ENCODE data around the gene MAML1.

Gene MAML1

DNA sequence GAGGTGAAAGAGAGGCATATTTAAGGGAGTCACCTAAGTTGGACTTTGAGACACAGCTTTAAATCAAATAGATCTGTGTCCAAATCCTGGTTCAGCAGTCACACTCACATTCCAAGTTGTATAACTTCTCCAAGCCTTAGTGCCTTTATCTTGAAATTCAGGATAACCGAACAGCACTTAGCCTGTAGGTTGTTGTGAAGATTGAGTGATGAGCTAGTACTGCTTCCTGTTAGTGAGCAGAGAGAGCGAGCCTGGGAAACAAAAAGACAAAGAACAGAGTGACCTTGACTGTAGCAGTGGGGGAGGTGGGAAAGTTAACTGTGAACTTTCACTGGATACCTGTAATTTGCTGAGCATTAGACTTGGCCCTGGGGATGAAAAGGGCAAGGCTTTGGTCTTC, 22.4 kb downstream of the MAML1 start:
- no peaks in the 10 kb centered on the region for H3K9me3 Mint-ChIP-seq (ENCODE audit: low read depth)
- peaks cover 3% of the 10 kb centered on the region for H3K36me3 Mint-ChIP-seq
- H3K4me3 Mint-ChIP-seq, result peak overlapping the region; percentile 21
- peak overlapping the region; percentile 67 for H3K27ac Mint-ChIP-seq
- H3K27me3 Mint-ChIP-seq, result no peaks in the 10 kb centered on the region
- H3K4me1 Mint-ChIP-seq (ENCODE audit: low read depth), result peaks cover 43% of the 10 kb centered on the region

DNA sequence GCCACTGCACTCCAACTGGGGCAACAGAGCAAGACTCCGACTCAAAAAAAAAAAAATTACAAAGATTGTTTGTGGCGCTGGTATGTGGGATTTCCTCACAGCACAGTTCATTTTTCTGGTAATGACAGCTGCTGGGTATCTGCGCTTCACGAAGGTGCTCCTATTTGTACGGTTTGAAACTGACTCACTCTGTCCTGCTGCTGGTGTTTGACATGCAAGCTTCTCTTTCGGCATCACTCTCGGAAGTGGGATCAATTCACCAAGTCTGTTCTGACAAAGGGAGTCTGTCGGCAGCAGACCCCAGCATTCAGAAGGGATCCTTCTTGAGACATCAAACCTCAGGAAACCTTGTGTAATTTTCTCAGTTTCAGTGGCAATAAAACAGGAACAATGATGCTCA, 26.3 kb downstream of the MAML1 start:
- Mint-ChIP-seq H3K27me3 (no peaks in the 10 kb centered on the region), H3K4me3 (no peak overlapping the region), H3K9me3 (ENCODE audit: low read depth) (no peaks in the 10 kb centered on the region), H3K27ac (peak overlapping the region; percentile 82), H3K36me3 (no peaks in the 10 kb centered on the region), H3K4me1 (ENCODE audit: low read depth) (peaks cover 63% of the 10 kb centered on the region)

DNA sequence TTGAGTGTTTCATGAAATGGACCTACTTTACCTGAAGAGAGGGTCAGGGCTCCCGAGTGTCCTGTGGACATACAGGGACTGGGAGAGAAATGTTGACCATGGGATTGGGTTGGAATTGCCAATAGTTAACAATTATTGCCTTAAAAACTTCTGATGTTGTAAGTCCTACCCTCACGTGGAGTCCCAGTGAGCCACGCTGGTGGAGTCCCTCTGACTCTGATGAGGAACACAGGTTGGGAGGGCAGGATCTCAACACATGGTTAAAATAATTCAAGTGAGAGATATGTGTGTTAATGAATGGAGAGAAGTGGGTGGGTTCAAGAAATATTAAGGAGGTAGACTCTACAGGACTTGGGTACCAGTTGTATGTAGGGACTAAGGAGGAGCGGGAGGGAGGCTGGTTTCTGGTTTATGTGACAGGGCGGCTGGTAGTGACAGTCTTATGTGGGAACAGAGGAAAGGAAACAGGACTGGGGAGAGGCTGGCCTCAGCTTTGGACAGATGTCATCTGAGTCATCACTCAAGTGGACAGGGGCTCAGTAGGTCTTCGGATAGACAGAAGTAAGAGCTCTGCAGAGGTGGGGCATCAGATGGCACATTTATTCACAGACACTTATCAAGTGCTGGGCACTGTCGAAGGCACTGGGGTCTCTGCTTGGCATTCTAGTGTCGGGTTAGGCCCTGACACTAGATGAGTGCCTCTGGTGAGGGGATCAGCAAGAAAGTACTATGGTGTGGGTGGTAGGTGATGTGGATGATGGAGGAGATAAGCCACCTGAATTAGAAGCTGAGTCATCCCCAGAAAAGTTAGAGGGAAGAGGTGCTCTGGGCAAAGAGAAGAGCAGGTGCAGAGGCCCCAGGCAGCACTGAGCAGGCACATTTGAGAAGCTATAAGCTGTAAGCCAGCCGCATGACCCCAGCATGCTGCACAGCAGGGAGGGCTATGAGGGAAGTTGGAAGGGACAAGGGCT, 27.2 kb downstream of the MAML1 start:
- H3K27me3 Mint-ChIP-seq, result no peaks in the 10 kb centered on the region
- H3K27ac Mint-ChIP-seq, result peak overlapping the region; percentile 82
- H3K4me3 Mint-ChIP-seq, result peak overlapping the region; percentile 40
- peaks cover 55% of the 10 kb centered on the region for H3K4me1 Mint-ChIP-seq (ENCODE audit: low read depth)
- H3K36me3 Mint-ChIP-seq, result no peaks in the 10 kb centered on the region
- H3K9me3 Mint-ChIP-seq (ENCODE audit: low read depth), result no peaks in the 10 kb centered on the region

DNA sequence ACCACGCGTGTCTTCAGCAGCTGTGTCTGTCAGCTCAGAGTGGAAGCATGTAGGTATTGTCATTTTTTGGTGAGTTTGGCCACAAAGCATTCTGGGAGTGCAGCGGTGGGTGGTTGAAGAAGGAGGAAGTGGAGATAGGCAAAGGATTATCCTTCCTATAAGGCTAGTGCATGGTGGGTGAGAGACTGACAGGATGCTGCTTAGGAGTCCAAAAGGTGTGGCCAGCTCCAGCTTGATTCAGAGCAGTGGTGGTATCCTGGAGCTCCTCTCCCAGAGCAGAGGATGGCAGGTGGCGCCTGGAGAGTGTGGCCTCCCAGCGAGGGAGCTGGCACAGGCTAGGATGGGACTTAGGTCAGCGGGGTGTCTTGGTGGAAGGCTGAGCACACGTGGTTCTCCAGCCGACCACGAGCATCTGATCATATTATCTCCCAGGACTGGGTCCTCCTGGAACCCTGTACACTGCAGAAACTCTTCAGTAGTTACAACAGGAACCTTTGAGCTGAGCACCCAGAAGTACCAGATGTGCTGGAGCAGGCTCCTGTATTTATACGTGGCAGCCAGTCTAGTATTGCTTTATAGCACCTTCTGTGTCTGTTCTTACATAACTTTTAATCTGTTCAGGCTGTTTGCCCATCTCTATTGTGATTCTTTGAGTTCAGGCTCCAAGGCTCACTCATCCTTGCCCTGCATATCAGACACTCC, 29.6 kb downstream of the MAML1 start:
- H3K4me1 Mint-ChIP-seq (ENCODE audit: low read depth), result peaks cover 54% of the 10 kb centered on the region

DNA sequence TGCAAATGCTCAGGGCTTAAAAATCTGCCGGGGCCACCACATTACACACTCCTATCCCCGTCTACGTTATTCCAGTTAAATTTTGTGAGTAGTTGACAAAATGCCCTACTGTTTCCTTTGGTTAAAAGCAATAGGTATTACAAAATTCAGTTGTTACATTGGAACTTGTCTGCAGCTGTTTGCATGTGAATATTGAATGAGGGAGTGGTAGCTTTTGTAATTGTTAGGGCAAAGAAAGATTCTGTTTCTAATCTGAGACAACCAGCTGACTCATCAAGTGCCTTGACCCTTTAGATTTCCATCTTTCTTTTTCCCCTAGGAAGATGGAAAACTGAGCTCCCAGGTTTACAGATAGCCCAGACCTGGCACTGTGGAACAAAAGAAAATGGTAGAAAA, 30.2 kb downstream of the MAML1 start:
- Mint-ChIP-seq H3K9me3 (ENCODE audit: low read depth) (no peaks in the 10 kb centered on the region), H3K4me3 (no peak overlapping the region), H3K4me1 (ENCODE audit: low read depth) (peaks cover 53% of the 10 kb centered on the region), H3K27ac (no peak overlapping the region), H3K27me3 (no peaks in the 10 kb centered on the region), H3K36me3 (no peaks in the 10 kb centered on the region)

More for the DNA sequence above, 29.6 kb downstream of the MAML1 start:
- H3K9me3 Mint-ChIP-seq (ENCODE audit: low read depth), result no peaks in the 10 kb centered on the region
- peak overlapping the region; percentile 76 for H3K27ac Mint-ChIP-seq
- no peaks in the 10 kb centered on the region for H3K27me3 Mint-ChIP-seq
- H3K4me3 Mint-ChIP-seq, result no peak overlapping the region
- H3K36me3 Mint-ChIP-seq, result no peaks in the 10 kb centered on the region

DNA sequence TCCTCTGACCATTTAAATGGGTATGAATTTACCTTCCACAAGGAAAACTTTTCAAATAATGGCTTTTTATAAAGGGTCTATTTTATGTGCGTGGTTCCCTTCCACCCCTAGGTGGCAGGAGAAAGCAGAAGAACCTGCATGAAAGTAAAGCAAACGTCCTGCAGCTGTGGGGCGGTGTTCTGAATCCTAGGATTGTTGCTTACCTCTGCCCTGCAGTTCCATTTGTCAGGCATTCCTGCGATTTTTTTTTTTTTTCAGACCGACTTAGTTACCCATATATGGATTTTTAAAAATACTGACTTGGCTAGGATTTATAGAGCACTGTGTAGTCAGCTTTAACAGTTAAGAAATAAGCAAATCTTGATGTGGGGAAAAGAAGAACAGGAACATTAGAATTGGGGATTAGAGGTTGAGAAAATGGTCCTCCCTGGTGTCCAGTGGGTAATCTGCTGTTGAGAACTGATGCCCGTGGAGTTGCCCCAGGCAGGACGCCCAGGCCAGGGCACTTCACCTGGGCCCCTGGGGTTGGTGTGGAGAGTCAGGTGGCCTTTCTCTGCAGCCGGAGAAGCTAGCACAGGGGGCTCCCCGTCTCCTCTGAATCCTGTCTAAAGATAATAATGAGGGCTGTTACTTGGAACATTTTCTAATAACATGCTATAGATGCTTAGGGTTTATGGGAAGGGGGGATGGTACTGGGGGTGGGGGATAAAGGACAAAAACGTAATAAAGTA, 30.8 kb downstream of the MAML1 start:
- H3K27ac Mint-ChIP-seq, result peak overlapping the region; percentile 54
- no peak overlapping the region for H3K4me3 Mint-ChIP-seq
- no peaks in the 10 kb centered on the region for H3K27me3 Mint-ChIP-seq
- H3K4me1 Mint-ChIP-seq (ENCODE audit: low read depth), result peaks cover 56% of the 10 kb centered on the region
- H3K9me3 Mint-ChIP-seq (ENCODE audit: low read depth), result no peaks in the 10 kb centered on the region
- H3K36me3 Mint-ChIP-seq, result no peaks in the 10 kb centered on the region

DNA sequence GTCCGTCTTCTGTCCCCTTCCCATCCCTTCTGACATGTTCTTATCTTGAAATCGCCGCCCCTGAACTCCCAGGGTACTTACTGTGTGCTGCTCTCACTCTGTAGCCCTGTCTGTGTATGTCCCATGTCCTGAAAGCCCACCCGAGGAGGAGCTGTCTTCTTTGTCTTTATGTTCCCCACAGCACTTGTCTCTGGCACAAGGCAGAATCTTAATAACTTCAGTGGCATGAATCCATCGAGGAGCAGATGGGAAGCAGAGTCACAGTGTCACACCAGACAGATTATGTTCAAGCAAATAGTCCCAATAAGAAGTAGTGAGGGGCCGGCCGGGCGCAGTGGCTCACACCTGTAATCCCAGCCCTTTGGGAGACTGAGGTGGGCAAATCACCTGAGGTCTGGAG, 31.4 kb downstream of the MAML1 start:
- H3K4me3 Mint-ChIP-seq, result no peak overlapping the region
- H3K27me3 Mint-ChIP-seq, result no peaks in the 10 kb centered on the region
- H3K4me1 Mint-ChIP-seq (ENCODE audit: low read depth), result peaks cover 55% of the 10 kb centered on the region
- no peak overlapping the region for H3K27ac Mint-ChIP-seq
- no peaks in the 10 kb centered on the region for H3K9me3 Mint-ChIP-seq (ENCODE audit: low read depth)
- no peaks in the 10 kb centered on the region for H3K36me3 Mint-ChIP-seq

DNA sequence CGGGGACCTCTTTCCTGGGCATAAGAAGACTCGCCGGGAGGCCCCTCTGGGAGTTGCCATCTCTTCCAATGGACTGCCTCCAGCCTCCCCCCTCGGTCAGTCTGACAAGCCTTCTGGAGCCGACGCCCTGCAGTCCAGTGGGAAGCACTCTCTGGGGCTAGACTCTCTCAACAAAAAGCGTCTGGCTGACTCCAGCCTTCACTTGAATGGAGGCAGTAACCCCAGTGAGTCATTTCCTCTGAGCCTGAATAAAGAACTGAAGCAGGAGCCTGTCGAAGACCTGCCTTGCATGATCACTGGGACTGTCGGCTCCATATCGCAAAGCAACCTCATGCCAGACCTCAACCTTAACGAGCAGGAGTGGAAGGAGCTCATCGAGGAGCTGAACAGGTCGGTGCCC, 32.8 kb downstream of the MAML1 start:
- Mint-ChIP-seq H3K27ac (no peak overlapping the region), H3K36me3 (no peaks in the 10 kb centered on the region), H3K4me3 (no peak overlapping the region), H3K9me3 (ENCODE audit: low read depth) (no peaks in the 10 kb centered on the region), H3K27me3 (no peaks in the 10 kb centered on the region), H3K4me1 (ENCODE audit: low read depth) (peaks cover 44% of the 10 kb centered on the region)

DNA sequence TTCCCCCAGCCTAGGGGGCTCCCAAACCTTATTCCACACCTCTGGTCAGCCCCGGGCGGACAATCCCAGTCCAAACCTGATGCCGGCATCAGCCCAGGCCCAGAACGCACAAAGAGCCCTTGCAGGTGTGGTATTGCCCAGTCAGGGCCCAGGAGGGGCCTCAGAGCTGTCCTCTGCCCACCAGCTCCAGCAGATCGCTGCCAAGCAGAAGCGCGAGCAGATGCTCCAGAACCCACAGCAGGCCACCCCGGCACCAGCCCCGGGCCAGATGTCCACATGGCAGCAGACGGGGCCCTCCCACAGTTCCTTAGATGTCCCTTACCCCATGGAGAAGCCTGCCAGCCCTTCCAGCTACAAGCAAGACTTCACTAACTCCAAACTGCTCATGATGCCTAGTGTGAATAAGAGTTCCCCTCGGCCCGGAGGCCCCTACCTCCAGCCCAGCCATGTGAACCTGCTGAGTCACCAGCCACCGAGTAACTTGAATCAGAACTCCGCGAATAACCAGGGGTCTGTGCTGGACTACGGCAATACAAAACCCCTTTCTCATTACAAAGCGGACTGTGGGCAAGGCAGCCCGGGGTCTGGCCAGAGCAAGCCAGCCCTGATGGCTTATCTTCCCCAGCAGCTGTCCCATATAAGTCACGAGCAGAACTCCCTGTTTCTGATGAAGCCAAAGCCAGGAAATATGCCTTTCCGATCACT, 33.6 kb downstream of the MAML1 start:
- Mint-ChIP-seq H3K9me3 (ENCODE audit: low read depth) (no peaks in the 10 kb centered on the region), H3K4me3 (no peak overlapping the region), H3K27ac (no peak overlapping the region), H3K4me1 (ENCODE audit: low read depth) (peaks cover 41% of the 10 kb centered on the region), H3K36me3 (no peaks in the 10 kb centered on the region), H3K27me3 (no peaks in the 10 kb centered on the region)

DNA sequence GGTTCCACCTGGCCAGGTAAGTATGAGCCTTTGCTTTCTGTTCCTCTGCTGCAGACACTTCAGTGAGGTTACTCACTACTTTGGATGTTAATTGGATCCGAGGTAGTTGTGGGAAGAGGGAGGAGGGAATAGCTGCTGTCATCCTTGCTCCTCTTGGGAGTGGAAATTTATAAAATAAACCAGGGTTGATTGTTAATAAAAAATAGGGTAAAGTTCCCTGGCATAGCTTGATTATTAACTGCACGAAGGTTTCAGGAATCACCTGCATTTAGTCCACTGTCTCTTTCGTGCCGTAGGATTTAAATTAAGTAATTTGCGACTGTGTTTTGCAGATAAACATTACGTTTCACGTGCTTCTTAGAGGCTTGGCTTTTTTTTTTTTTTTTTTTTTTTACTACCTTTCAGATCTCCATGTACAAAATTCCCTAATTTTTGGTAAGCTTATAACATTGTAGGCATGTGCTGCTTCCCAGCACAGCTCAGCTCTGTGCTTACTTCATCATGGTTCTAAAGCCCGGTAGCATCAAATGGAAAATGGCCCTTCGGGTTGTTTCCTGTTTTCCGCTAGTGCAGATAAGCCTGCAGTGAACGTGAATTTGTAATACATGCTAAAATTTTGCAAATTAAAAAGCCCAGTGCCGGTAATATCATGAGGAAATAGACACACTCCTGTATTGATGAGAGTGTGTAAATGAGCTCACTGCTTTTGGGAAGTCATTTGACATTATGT, 34.3 kb downstream of the MAML1 start:
- no peaks in the 10 kb centered on the region for H3K36me3 Mint-ChIP-seq

DNA sequence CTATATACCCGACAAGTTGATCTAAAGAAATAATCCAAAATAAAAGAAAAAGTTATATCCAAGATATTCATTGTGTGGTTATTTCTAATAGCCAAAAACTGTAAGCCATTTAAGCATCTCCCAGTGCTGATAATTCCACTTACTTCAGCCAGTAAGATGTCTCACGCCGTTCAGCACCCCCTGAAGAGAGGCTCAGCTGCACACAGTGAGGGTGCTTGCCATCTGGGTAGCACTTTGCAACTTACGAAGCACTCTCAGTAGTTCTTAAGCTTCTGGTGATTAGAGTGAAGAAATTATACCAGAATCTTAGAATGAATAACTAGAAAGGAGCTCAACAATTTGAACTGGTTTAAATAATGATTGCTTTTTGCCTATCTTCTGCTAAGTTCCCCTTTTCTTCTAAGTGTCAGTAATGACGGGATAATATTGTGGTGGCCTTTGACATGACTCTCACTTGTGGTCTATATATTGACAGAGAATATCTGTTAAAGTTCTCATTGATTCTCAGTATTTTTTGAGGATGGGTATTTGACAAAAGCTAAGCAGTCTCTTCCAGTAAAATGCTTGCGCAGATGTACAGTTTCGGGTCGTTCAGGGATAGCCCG, 35.0 kb downstream of the MAML1 start:
- no peaks in the 10 kb centered on the region for H3K27me3 Mint-ChIP-seq
- no peaks in the 10 kb centered on the region for H3K36me3 Mint-ChIP-seq
- peaks cover 29% of the 10 kb centered on the region for H3K4me1 Mint-ChIP-seq (ENCODE audit: low read depth)
- no peak overlapping the region for H3K4me3 Mint-ChIP-seq
- peak overlapping the region; percentile 6 for H3K27ac Mint-ChIP-seq
- H3K9me3 Mint-ChIP-seq (ENCODE audit: low read depth), result no peaks in the 10 kb centered on the region

More for the DNA sequence above, 34.3 kb downstream of the MAML1 start:
- no peaks in the 10 kb centered on the region for H3K9me3 Mint-ChIP-seq (ENCODE audit: low read depth)
- no peaks in the 10 kb centered on the region for H3K27me3 Mint-ChIP-seq
- H3K4me1 Mint-ChIP-seq (ENCODE audit: low read depth), result peaks cover 36% of the 10 kb centered on the region
- H3K4me3 Mint-ChIP-seq, result no peak overlapping the region
- peak overlapping the region; percentile 54 for H3K27ac Mint-ChIP-seq

DNA sequence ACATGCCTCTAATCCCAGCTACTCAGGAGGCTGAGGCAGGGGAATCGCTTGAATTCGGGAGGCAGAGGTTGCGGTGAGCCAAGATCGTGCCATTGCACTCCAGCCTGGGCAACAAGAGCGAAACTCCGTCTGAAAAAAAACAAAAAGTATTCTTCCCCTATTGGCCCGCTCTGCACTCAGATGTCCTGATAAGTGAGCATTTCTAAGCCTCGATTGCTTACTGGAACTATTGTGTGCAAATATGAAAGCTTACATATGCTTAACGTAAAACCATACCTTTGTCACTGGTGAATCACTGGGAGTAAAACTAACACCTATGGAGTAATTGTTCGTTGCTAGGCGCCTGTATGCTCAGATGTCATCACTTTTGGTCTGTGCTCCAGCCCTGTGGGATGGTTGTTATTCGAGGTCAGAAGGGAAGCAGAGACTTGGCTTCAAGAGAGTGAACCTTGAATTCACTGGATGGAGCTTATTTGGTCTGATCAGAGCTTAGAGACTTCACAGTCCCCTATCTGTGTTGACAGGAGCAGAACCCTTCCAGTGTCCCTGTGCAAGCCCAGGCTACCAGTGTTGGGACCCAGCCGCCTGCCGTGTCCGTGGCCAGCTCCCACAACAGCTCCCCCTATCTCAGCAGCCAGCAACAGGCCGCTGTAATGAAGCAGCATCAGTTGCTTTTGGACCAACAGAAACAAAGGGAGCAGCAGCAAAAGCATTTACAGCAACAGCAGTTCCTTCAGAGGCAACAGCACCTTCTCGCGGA, 35.9 kb downstream of the MAML1 start:
- Mint-ChIP-seq H3K27ac (peak overlapping the region; percentile 41), H3K27me3 (no peaks in the 10 kb centered on the region), H3K36me3 (no peaks in the 10 kb centered on the region), H3K9me3 (ENCODE audit: low read depth) (no peaks in the 10 kb centered on the region), H3K4me3 (no peak overlapping the region), H3K4me1 (ENCODE audit: low read depth) (peaks cover 20% of the 10 kb centered on the region)

DNA sequence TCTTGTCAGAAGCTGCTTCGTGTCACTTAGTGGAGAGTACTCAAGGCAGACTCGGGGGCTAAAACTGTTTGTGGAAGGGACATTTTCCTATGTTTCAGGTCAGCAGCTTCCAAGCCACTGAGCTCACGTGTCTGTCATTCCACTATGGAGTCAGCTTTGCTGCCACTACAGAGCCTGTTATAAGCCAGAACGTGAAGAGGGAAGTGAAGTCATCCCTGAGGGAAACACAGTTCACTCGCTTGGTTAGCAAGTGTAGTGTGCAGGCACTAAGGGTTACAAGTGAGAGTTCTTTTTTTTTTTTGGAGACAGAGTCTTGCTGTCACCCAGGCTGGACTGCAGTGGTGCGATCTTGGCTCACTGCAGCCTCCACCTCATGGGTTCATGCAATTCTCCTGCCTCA, 36.6 kb downstream of the MAML1 start:
- H3K4me1 Mint-ChIP-seq (ENCODE audit: low read depth), result peaks cover 20% of the 10 kb centered on the region
- no peak overlapping the region for H3K4me3 Mint-ChIP-seq
- H3K27ac Mint-ChIP-seq, result no peak overlapping the region
- no peaks in the 10 kb centered on the region for H3K9me3 Mint-ChIP-seq (ENCODE audit: low read depth)
- H3K36me3 Mint-ChIP-seq, result no peaks in the 10 kb centered on the region
- no peaks in the 10 kb centered on the region for H3K27me3 Mint-ChIP-seq
